Caki2 (cell line): ENCODE data around the gene FADS2. TPM values are rescaled to one million over a fixed set of nuclear protein-coding genes. Genes with fewer than 3 reads are reported as not detected.

ENCODE experiments used
- DNase-seq: peaks from one replicate; pipeline ENCODE4 v3.0.0-alpha.2; 2015; ENCODE audit warnings: low read depth
- in situ Hi-C: cut with HindIII; loops from 2 replicates; pipeline ENCODE4 v1.10.0; 2016; ENCODE audit warnings: low sequenced_read_pairs, low pct_unique_long_range_greater_than_20kb, mixed read lengths
- total RNA-seq: library from RNA; depleted of rRNA; stranded (reverse); fragments of >200 nt; shearing (Covaris generic); gene quantifications from 2 replicates; pipeline ENCODE4 v1.2.3, GENCODE V29; 2014; ENCODE audit warnings: low replicate concordance

FADS2 gene
- total RNA-seq, 1 experiment from 2014 or later: 8.6 TPM

GRCh38 chr11:61838501-61838900 lies 10.4 kb downstream of the FADS2 start:
- in situ Hi-C loops: no loop called here
- no peak for DNase-seq

GRCh38 chr11:61838921-61839320 lies 10.8 kb downstream of the FADS2 start:
- in situ Hi-C loops: no loop called here
- no peak for DNase-seq

GRCh38 chr11:61839742-61840141 lies 11.6 kb downstream of the FADS2 start:
- no peak for DNase-seq
- in situ Hi-C loops: no loop called here

- no peak for DNase-seq
- in situ Hi-C loops: no loop called here
Measured at GRCh38 chr11:61840371-61840770, 12.3 kb downstream of the FADS2 start.

- DNase-seq: no peak
- in situ Hi-C loops: no loop called here
Measured at GRCh38 chr11:61841636-61842527, 13.8 kb downstream of the FADS2 start.

- DNase-seq: no peak
- in situ Hi-C loops: no loop called here
Measured at GRCh38 chr11:61842528-61842820, 14.4 kb downstream of the FADS2 start.

GRCh38 chr11:61844909-61845565 lies 16.9 kb downstream of the FADS2 start:
- no peak for DNase-seq
- in situ Hi-C loops: no loop called here

GRCh38 chr11:61846362-61847020 lies 18.4 kb downstream of the FADS2 start:
- DNase-seq: no peak
- in situ Hi-C loops: no loop called here

- in situ Hi-C loops: no loop called here
- no peak for DNase-seq
Measured at GRCh38 chr11:61847914-61848581, 19.9 kb downstream of the FADS2 start.

GRCh38 chr11:61848631-61849030 lies 20.5 kb downstream of the FADS2 start:
- DNase-seq: no peak
- in situ Hi-C loops: no loop called here

GRCh38 chr11:61850687-61851086 lies 22.6 kb downstream of the FADS2 start:
- in situ Hi-C loops: no loop called here
- DNase-seq: no peak

GRCh38 chr11:61851113-61851899 lies 23.2 kb downstream of the FADS2 start:
- no peak for DNase-seq
- in situ Hi-C loops: no loop called here

GRCh38 chr11:61851900-61852295 lies 23.8 kb downstream of the FADS2 start:
- DNase-seq: no peak
- in situ Hi-C loops: no loop called here

GRCh38 chr11:61853698-61854169 lies 25.6 kb downstream of the FADS2 start:
- DNase-seq: no peak
- in situ Hi-C loops: no loop called here

- in situ Hi-C loops: no loop called here
- DNase-seq: no peak
Measured at GRCh38 chr11:61854206-61854895, 26.3 kb downstream of the FADS2 start.

GRCh38 chr11:61854966-61855714 lies 27.0 kb downstream of the FADS2 start:
- no peak for DNase-seq
- in situ Hi-C loops: no loop called here
